Measurements from ENCODE around the gene KISS1R. TPM values are rescaled to one million over a fixed set of nuclear protein-coding genes. Genes with fewer than 3 reads are reported as not detected.

Gene KISS1R
- polyA plus RNA-seq, 1 donor (not counting 4 experiments of a cell fraction or from before 2014, with no cell fraction given): not detected

DNA sequence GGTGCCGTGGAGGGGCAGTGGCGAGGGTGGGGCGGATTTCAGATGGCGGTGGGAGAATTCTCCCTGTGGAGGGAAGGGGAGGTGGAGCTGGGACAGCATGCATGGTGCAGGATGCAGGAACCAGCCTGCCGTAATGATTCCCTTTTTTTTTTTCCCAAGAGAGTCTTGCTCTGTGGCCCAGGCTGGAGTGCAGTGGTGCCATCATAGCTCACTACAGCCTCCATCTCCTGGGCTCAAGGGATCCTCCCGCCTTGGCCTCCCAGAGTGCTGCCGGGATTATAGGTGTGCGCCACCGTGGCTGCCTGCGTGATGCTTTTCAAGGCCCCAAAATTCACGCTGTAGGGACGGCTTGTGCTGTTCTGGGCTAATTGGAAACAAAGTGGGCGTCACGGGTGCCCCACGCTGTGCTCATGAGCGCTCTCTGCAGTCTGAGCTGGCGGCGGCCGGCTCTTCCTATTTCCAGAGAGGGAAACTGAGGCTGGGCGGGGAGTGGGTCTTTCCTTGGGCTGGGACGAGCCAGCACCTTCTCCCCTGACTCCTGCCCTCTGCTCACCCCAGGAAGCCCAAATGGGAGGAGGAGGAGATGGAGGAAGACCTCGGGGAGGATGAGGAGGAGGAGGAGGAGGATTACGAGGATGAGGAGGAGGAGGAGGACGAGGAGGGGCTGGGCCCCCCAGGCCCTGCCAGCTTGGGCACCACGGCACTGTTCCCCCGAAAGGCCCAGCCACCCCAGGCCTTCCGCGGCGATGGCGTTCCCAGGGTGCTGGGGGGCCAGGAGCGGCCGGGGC lies 14.9 kb downstream of the KISS1R start:
- no peak for DNase-seq (ENCODE audit: low read depth, low spot score)
- Histone ChIP-seq H4K20me1 (ENCODE audit: control insufficient read depth, extremely low read depth, insufficient read depth, low read length) (no peaks in the 10 kb centered on the region), H3K4me3 (ENCODE audit: control insufficient read depth in 2 of 3, extremely low read depth in 1 of 3, insufficient read depth in 2 of 3, low read depth in 1 of 3, low read length in 3 of 3) (no peak overlapping the region), H3K4me1 (ENCODE audit: control insufficient read depth, extremely low read depth, insufficient read depth, low read length) (no peaks in the 10 kb centered on the region), H3K4me2 (ENCODE audit: control insufficient read depth, extremely low read depth, insufficient read depth, low read depth, low read length) (no peak overlapping the region), H3K36me3 (ENCODE audit: control insufficient read depth in 2 of 2, extremely low read depth in 1 of 2, insufficient read depth in 2 of 2, low read length in 2 of 2) (peaks cover 0 to 4% of the 10 kb centered on the region in 2 experiments), H3K9ac (ENCODE audit: control insufficient read depth, extremely low read depth, insufficient read depth, low read length) (no peak overlapping the region), H3K27me3 (ENCODE audit: control insufficient read depth, extremely low read depth, insufficient read depth, low read length) (no peaks in the 10 kb centered on the region), H3K27ac (ENCODE audit: control insufficient read depth, insufficient read depth, low read length) (no peak overlapping the region), H3K9me1 (ENCODE audit: control insufficient read depth, extremely low read depth, insufficient read depth, low read length) (no peaks in the 10 kb centered on the region), H3K9me3 (ENCODE audit: control insufficient read depth, low read depth, low read length) (no peaks in the 10 kb centered on the region), H2AFZ (ENCODE audit: control insufficient read depth, low read length) (no peak overlapping the region), H3K79me2 (ENCODE audit: control insufficient read depth, insufficient read depth, low read length) (no peaks in the 10 kb centered on the region)
- TF ChIP-seq, protein P1, sequence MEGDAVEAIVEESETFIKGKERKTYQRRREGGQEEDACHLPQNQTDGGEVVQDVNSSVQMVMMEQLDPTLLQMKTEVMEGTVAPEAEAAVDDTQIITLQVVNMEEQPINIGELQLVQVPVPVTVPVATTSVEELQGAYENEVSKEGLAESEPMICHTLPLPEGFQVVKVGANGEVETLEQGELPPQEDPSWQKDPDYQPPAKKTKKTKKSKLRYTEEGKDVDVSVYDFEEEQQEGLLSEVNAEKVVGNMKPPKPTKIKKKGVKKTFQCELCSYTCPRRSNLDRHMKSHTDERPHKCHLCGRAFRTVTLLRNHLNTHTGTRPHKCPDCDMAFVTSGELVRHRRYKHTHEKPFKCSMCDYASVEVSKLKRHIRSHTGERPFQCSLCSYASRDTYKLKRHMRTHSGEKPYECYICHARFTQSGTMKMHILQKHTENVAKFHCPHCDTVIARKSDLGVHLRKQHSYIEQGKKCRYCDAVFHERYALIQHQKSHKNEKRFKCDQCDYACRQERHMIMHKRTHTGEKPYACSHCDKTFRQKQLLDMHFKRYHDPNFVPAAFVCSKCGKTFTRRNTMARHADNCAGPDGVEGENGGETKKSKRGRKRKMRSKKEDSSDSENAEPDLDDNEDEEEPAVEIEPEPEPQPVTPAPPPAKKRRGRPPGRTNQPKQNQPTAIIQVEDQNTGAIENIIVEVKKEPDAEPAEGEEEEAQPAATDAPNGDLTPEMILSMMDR (optimal IDR thresholded peaks at IDR 0.05 in 1 of 3, IDR thresholded peaks at IDR 0.05 in 1 of 3, conservative IDR thresholded peaks at IDR 0.05 in 1 of 3; ENCODE audit: extremely low read depth in 1 of 3, insufficient read depth in 2 of 3, low read length in 3 of 3): no peak
- TF ChIP-seq EZH2 (IDR thresholded peaks at IDR 0.05; ENCODE audit: low read length): no peak
- dilution Hi-C loops (cut with MboI; ENCODE audit: extremely low pct_ligation_motif_present, low sequenced_read_pairs): no loop called here
- FAIRE-seq: no peak

DNA sequence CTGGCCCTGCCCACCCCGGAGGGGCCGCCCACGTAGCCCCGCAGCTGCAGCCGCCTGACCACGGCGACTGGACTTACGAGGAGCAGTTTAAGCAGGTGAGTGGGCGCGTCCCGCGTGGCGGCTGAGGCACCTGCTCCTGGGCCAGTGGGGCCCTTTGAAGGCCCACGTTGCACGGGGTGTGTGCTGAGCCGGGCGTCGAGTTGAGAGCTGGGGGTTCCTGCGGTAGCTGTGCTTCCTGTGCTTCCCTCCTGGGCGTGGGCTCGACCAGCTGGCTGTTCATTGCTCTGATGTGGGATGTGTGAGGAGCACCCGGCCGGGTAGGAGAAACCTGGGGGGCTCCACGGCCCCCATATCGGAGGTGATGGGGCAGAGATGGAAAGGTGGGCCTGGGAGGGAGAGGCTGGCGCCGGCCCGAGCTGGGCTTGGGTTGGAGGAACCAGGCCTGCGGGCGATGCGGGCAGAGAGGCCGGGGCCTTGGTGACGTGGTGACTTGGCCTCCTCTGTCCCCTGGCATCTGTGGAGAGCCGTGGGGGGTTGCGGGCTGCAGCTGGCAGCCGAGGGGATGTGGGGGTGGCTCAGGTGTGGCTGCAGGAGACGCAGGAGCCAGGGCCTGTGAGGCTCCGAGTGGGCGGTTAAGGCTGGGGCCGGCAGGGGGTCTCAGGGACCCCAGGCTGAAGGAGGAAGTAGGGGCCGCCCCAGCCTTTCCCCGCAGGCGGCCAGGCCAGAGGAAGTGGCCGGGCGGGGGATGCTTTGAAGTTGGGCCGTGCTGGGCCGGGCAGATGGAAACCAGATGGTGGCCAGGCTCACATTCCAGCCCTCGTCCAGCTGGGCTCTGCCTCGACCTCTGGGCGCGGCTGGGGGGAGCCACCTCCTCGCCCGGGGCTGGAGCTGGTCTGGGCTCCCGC lies 15.8 kb downstream of the KISS1R start:
- H3K4me1 ChIP-seq (ENCODE audit: control insufficient read depth, extremely low read depth, insufficient read depth, low read length): no peaks in the 10 kb centered on the region
- no peaks in the 10 kb centered on the region for H4K20me1 ChIP-seq (ENCODE audit: control insufficient read depth, extremely low read depth, insufficient read depth, low read length)
- H3K9me1 ChIP-seq (ENCODE audit: control insufficient read depth, extremely low read depth, insufficient read depth, low read length): no peaks in the 10 kb centered on the region
- dilution Hi-C loops (cut with MboI; ENCODE audit: extremely low pct_ligation_motif_present, low sequenced_read_pairs): no loop called here
- no peak for TF ChIP-seq EZH2 (IDR thresholded peaks at IDR 0.05; ENCODE audit: low read length)
- TF ChIP-seq, protein P1 (optimal IDR thresholded peaks at IDR 0.05 in 1 of 3, IDR thresholded peaks at IDR 0.05 in 1 of 3, conservative IDR thresholded peaks at IDR 0.05 in 1 of 3; ENCODE audit: extremely low read depth in 1 of 3, insufficient read depth in 2 of 3, low read length in 3 of 3): no peak
- no peak overlapping the region for H2AFZ ChIP-seq (ENCODE audit: control insufficient read depth, low read length)
- H3K27ac ChIP-seq (ENCODE audit: control insufficient read depth, insufficient read depth, low read length): no peak overlapping the region
- DNase-seq (ENCODE audit: low read depth, low spot score): no peak
- H3K79me2 ChIP-seq (ENCODE audit: control insufficient read depth, insufficient read depth, low read length): no peaks in the 10 kb centered on the region
- H3K9me3 ChIP-seq (ENCODE audit: control insufficient read depth, low read depth, low read length): no peaks in the 10 kb centered on the region
- peaks cover 3 to 4% of the 10 kb centered on the region in 2 experiments for H3K36me3 ChIP-seq (ENCODE audit: control insufficient read depth in 2 of 2, extremely low read depth in 1 of 2, insufficient read depth in 2 of 2, low read length in 2 of 2)
- no peak overlapping the region for H3K4me2 ChIP-seq (ENCODE audit: control insufficient read depth, extremely low read depth, insufficient read depth, low read depth, low read length)
- no peak overlapping the region for H3K4me3 ChIP-seq (ENCODE audit: control insufficient read depth in 2 of 3, extremely low read depth in 1 of 3, insufficient read depth in 2 of 3, low read depth in 1 of 3, low read length in 3 of 3)
- H3K9ac ChIP-seq (ENCODE audit: control insufficient read depth, extremely low read depth, insufficient read depth, low read length): no peak overlapping the region
- FAIRE-seq: no peak
- H3K27me3 ChIP-seq (ENCODE audit: control insufficient read depth, extremely low read depth, insufficient read depth, low read length): no peaks in the 10 kb centered on the region
